Adipocyte (in vitro differentiated cells): Measurements from ENCODE around the gene GLI3.
A peak's percentile ranks its signal among the peaks of the same experiment; 100 is the strongest.

Experiments
- DNase-seq: peaks from one replicate; pipeline ENCODE4 v3.0.0-alpha.2; 2015; ENCODE audit warnings: low read depth
- H3K27me3 ChIP-seq: replicated peaks from 2 replicates; pipeline ENCODE4 v1.7.0; 2013; ENCODE audit warnings: mild to moderate bottlenecking, low read length, moderate library complexity; ENCODE audit not compliant: control insufficient read depth, insufficient read depth
- H3K36me3 ChIP-seq: 2 replicates; pipeline ENCODE4 v1.7.0; 2013; ENCODE audit warnings: low read length, mild to moderate bottlenecking, moderate library complexity; ENCODE audit not compliant: control insufficient read depth, insufficient read depth, severe bottlenecking
- H3K4me1 ChIP-seq: 2 replicates; pipeline ENCODE4 v1.7.0; 2013; ENCODE audit warnings: mild to moderate bottlenecking, low read length, moderate library complexity; ENCODE audit not compliant: control insufficient read depth, insufficient read depth
- H3K4me3 ChIP-seq: 2 replicates; pipeline ENCODE4 v1.7.0; 2013; ENCODE audit warnings: mild to moderate bottlenecking, low read length, moderate library complexity
- H3K9ac ChIP-seq: 2 replicates; pipeline ENCODE4 v1.7.0; 2013; ENCODE audit warnings: mild to moderate bottlenecking, low read length, moderate library complexity
- H3K9me3 ChIP-seq: 2 replicates; pipeline ENCODE4 v1.7.0; 2013; ENCODE audit warnings: mild to moderate bottlenecking, low read length, moderate library complexity; ENCODE audit not compliant: control insufficient read depth

GLI3 gene

GRCh38 chr7:42235741-42236161 lies 1.3 kb downstream of the GLI3 start:
- H3K4me1 ChIP-seq, result peaks cover 63% of the 10 kb centered on the region
- H3K9ac ChIP-seq, result peak overlapping the region; percentile 89
- H3K9me3 ChIP-seq, result no peaks in the 10 kb centered on the region
- DNase-seq, result peak; percentile 53
- no peaks in the 10 kb centered on the region for H3K36me3 ChIP-seq
- H3K4me3 ChIP-seq, result peak overlapping the region; percentile 93
- H3K27me3 ChIP-seq, result no peaks in the 10 kb centered on the region

GRCh38 chr7:42234736-42235135 lies 2.3 kb downstream of the GLI3 start:
- Histone ChIP-seq H3K4me1 (peaks cover 64% of the 10 kb centered on the region), H3K4me3 (peak overlapping the region; percentile 93), H3K9ac (peak overlapping the region; percentile 89), H3K36me3 (no peaks in the 10 kb centered on the region), H3K27me3 (no peaks in the 10 kb centered on the region), H3K9me3 (no peaks in the 10 kb centered on the region)
- no peak for DNase-seq

- DNase-seq, result peak; percentile 65
- Histone ChIP-seq H3K4me1 (peaks cover 63% of the 10 kb centered on the region), H3K4me3 (peak overlapping the region; percentile 50), H3K9ac (peak overlapping the region; percentile 53), H3K9me3 (no peaks in the 10 kb centered on the region), H3K36me3 (no peaks in the 10 kb centered on the region), H3K27me3 (no peaks in the 10 kb centered on the region)
Measured at GRCh38 chr7:42233695-42234331, 3.2 kb downstream of the GLI3 start.

- Histone ChIP-seq H3K4me1 (peaks cover 63% of the 10 kb centered on the region), H3K9ac (peak overlapping the region; percentile 53), H3K4me3 (peak overlapping the region; percentile 50), H3K36me3 (no peaks in the 10 kb centered on the region), H3K27me3 (no peaks in the 10 kb centered on the region), H3K9me3 (no peaks in the 10 kb centered on the region)
- DNase-seq, result peak; percentile 49
Measured at GRCh38 chr7:42233171-42233570, 3.8 kb downstream of the GLI3 start.

- Histone ChIP-seq H3K9ac (peak overlapping the region; percentile 53), H3K27me3 (no peaks in the 10 kb centered on the region), H3K4me1 (peaks cover 69% of the 10 kb centered on the region), H3K36me3 (no peaks in the 10 kb centered on the region), H3K9me3 (no peaks in the 10 kb centered on the region), H3K4me3 (peak overlapping the region; percentile 50)
- DNase-seq, result peak; percentile 80
Measured at GRCh38 chr7:42232275-42232674, 4.7 kb downstream of the GLI3 start.

GRCh38 chr7:42231043-42231787 lies 5.8 kb downstream of the GLI3 start:
- peaks cover 73% of the 10 kb centered on the region for H3K4me1 ChIP-seq
- no peak overlapping the region for H3K4me3 ChIP-seq
- no peaks in the 10 kb centered on the region for H3K9me3 ChIP-seq
- no peak for DNase-seq
- H3K27me3 ChIP-seq, result no peaks in the 10 kb centered on the region
- no peaks in the 10 kb centered on the region for H3K36me3 ChIP-seq
- no peak overlapping the region for H3K9ac ChIP-seq

GRCh38 chr7:42227936-42228591 lies 8.9 kb downstream of the GLI3 start:
- Histone ChIP-seq H3K4me3 (peak overlapping the region; percentile 77), H3K4me1 (peaks cover 58% of the 10 kb centered on the region), H3K9ac (peak overlapping the region; percentile 73), H3K36me3 (no peaks in the 10 kb centered on the region), H3K9me3 (no peaks in the 10 kb centered on the region), H3K27me3 (no peaks in the 10 kb centered on the region)
- DNase-seq, result no peak

- no peak for DNase-seq
- H3K27me3 ChIP-seq, result no peaks in the 10 kb centered on the region
- H3K4me1 ChIP-seq, result peaks cover 53% of the 10 kb centered on the region
- H3K9me3 ChIP-seq, result no peaks in the 10 kb centered on the region
- H3K9ac ChIP-seq, result peak overlapping the region; percentile 73
- no peaks in the 10 kb centered on the region for H3K36me3 ChIP-seq
- H3K4me3 ChIP-seq, result peak overlapping the region; percentile 77
Measured at GRCh38 chr7:42227541-42227935, 9.5 kb downstream of the GLI3 start.

GRCh38 chr7:42227021-42227420 lies 10.0 kb downstream of the GLI3 start:
- Histone ChIP-seq H3K9me3 (no peaks in the 10 kb centered on the region), H3K4me1 (peaks cover 47% of the 10 kb centered on the region), H3K9ac (no peak overlapping the region), H3K36me3 (no peaks in the 10 kb centered on the region), H3K27me3 (no peaks in the 10 kb centered on the region), H3K4me3 (peak overlapping the region; percentile 77)
- DNase-seq, result no peak

GRCh38 chr7:42226354-42226941 lies 10.6 kb downstream of the GLI3 start:
- Histone ChIP-seq H3K4me1 (peaks cover 42% of the 10 kb centered on the region), H3K4me3 (no peak overlapping the region), H3K9ac (no peak overlapping the region), H3K9me3 (no peaks in the 10 kb centered on the region), H3K36me3 (no peaks in the 10 kb centered on the region), H3K27me3 (no peaks in the 10 kb centered on the region)
- no peak for DNase-seq

GRCh38 chr7:42224391-42225003 lies 12.5 kb downstream of the GLI3 start:
- Histone ChIP-seq H3K9me3 (no peaks in the 10 kb centered on the region), H3K36me3 (no peaks in the 10 kb centered on the region), H3K4me1 (peaks cover 47% of the 10 kb centered on the region), H3K27me3 (no peaks in the 10 kb centered on the region), H3K4me3 (no peak overlapping the region), H3K9ac (no peak overlapping the region)
- no peak for DNase-seq
